AG10803 (cell line): ENCODE measurements around the gene KDM4C.

Experiments
- DNase-seq: peaks from one replicate; pipeline ENCODE4 v3.0.0; 2010; ENCODE audit warnings: low read depth
- H3K4me3 ChIP-seq: 2 replicates; pipeline ENCODE4 v1.5.1; 2011; ENCODE audit warnings: mild to moderate bottlenecking, low read length, control low read depth
- TF ChIP-seq, protein P1 (sequence below): conservative IDR thresholded peaks from 2 replicates; pipeline ENCODE4 v1.5.1; 2011; ENCODE audit warnings: mild to moderate bottlenecking, low read length, control low read depth, inconsistent platforms

The KDM4C gene

DNA sequence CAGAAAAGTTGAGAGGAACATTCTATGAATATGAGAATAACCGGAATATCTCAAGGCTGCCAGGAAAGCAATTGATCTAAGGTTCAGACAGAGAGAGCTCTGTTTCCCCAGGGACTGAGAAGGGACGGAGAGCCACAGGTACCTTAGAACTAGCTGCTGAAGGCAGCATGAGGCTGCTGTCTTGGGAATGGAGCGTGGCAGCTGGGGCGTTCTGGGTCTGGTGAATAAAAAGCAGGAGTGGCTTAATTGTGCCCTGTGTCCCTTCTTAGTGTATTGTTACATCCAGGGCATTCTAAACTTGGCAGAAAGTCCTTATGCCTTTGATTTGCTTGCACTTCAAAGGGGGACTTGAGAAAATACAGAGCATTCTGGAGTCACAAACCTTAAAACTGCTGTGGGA, 434.5 kb downstream of the KDM4C start:
- DNase-seq = no peak
- TF ChIP-seq, protein P1, sequence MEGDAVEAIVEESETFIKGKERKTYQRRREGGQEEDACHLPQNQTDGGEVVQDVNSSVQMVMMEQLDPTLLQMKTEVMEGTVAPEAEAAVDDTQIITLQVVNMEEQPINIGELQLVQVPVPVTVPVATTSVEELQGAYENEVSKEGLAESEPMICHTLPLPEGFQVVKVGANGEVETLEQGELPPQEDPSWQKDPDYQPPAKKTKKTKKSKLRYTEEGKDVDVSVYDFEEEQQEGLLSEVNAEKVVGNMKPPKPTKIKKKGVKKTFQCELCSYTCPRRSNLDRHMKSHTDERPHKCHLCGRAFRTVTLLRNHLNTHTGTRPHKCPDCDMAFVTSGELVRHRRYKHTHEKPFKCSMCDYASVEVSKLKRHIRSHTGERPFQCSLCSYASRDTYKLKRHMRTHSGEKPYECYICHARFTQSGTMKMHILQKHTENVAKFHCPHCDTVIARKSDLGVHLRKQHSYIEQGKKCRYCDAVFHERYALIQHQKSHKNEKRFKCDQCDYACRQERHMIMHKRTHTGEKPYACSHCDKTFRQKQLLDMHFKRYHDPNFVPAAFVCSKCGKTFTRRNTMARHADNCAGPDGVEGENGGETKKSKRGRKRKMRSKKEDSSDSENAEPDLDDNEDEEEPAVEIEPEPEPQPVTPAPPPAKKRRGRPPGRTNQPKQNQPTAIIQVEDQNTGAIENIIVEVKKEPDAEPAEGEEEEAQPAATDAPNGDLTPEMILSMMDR = no peak
- H3K4me3 ChIP-seq = no peak overlapping the region

- TF ChIP-seq, protein P1 = no peak
- no peak for DNase-seq
- H3K4me3 ChIP-seq = no peak overlapping the region
These were observed 437.8 kb downstream of the KDM4C start for GRCh38 chr9:7195526-7195925.

DNA sequence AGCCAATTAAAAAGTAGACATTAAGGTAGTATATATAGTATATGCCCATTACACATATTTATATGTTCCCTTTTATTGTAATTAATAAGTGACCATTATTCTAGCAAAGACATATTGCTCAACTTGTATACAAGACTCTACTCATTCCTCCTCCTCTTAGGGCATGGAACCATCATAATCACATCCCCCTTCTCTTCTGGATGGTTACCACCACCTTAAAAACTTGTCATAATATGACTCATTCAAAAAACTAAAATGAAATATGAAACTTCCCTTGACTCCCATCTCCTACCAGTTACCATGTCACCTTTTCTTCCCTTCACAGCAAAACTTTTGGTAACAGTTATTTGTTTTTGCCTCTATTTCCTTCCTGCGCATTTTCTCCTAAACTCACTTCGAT, 438.7 kb downstream of the KDM4C start:
- no peak overlapping the region for H3K4me3 ChIP-seq
- DNase-seq = no peak
- TF ChIP-seq, protein P1 = no peak

- DNase-seq = no peak
- no peak overlapping the region for H3K4me3 ChIP-seq
- TF ChIP-seq, protein P1 = no peak
These were observed 443.4 kb downstream of the KDM4C start for GRCh38 chr9:7201196-7201595.

GRCh38 chr9:7205806-7206205, 448.0 kb downstream of the KDM4C start:
- DNase-seq = no peak
- TF ChIP-seq, protein P1 = no peak
- H3K4me3 ChIP-seq = no peak overlapping the region

DNA sequence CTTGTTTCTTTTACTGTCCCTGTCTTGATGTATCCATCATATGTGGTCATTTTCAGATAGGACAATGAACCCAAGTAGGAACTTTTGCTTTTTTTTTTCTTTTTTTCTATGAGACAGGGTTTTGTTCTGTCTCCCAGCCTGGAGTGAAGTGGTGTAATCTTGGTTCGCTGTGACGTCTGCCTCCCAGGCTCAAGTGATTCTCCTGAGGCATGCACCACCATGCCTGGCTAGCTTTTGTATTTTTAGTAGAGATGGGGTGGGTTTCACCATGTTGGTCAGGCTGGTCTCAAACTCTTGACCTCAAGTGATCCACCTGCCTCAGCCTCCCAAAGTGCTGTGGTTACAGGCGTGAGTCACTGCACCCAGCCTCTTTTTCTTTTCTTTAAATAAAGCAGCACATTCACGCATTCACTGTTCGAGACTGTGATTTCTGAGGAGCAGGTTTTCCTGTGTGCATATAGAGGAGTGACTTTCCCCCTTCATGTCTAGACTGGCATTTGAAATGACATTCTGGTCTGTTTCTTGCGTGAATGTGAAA, 448.5 kb downstream of the KDM4C start:
- DNase-seq = no peak
- TF ChIP-seq, protein P1 = no peak
- H3K4me3 ChIP-seq = no peak overlapping the region

DNA sequence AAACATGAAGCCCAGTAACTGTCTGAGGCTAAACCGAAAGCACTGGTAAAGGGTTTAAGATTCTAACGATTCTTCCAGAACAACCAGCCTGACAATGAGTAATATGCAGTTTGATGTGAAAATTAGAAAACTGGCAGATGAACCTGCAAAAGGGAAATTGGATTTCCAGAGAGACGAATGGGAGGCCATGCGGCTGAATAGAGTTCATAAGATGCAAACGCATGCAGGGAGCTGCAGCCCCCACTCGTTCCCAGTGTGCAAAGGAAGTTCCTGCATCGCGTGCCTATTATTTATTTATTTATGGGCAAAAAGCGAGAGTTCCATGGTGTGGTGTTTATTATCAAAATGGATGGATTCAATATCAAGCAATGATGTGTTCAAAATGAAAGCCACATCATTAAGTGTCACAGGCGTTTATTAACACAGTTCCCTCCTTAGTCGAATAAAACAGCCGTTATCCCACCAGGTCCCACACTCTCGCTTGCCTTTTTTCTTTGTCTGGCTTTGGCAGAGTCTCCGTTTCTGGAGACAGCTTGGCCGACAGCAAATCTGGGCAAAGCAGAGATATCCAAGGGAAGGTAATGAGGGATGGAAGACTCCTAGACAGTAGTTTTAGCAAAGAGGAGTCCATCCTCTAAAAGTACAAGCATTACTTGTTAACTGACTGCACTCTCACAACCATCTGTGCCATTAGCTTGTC, 451.4 kb downstream of the KDM4C start:
- TF ChIP-seq, protein P1 = no peak
- no peak overlapping the region for H3K4me3 ChIP-seq
- no peak for DNase-seq
